Measurements from ENCODE around the gene STX8.
"Not testable (repeated sequence)": the region's sequence is repeated elsewhere in the genome, so short reads cannot be mapped to it uniquely, and the experiment has no call there.

The STX8 gene

GRCh38 chr17:9339482-9339881 is 236.1 kb downstream of the STX8 start:
- not testable (repeated sequence) for DNase-seq (ENCODE audit: low read depth)

DNA sequence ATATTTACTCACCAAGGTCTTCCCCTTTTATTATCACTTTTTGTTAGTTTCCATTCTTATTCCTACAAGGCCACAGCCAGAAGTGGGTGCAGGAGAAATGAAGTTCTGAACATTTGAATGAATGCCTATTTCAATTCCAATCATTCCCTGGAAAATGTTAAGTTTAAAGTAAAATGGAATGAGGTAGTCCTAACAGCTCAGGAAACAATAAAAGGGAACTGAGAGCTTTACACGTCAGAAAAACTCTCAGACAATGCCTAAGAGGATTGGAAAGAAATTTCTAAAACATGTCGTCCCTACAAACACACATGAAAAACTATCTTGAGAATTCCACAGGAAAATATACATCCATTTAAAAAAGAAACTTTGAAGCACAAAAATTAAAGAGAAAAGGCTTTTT is 238.8 kb downstream of the STX8 start:
- DNase-seq (ENCODE audit: low read depth): no peak

GRCh38 chr17:9334536-9335446 is 240.8 kb downstream of the STX8 start:
- DNase-seq (ENCODE audit: low read depth): no peak

GRCh38 chr17:9332132-9332494 is 243.5 kb downstream of the STX8 start:
- no peak for DNase-seq (ENCODE audit: low read depth)

GRCh38 chr17:9331279-9332131 is 244.1 kb downstream of the STX8 start:
- DNase-seq (ENCODE audit: low read depth): no peak

DNA sequence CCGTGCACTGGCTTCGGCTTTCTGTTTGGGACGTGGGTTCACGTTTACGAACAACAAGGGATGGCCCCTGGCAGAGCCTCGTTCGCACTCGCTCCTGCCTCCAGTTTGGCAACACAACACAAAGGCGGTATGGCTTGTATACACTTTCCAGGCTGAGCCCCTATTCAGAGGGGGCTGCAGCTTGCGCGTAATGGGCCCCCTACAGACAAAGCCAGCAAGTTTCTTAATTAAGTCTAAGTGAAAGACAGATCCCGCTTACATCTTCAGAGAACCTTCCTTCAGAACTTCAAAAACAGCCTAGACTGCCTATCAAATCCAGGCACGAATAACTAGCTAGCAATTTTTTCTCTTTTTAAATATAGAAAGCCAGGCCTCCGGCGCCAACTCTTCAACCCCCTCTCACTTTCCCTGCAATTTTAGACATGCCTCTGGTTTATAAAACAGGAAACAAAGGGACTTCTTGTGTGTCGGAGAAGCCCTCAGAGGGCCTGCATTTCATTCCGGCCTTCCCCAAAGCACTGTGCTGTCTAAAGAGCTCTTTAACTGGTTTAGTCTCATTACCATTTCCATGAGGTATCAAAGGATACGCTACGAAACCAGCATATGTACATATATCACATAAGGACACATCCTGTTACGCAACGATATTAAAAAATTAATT is 244.9 kb downstream of the STX8 start:
- DNase-seq (ENCODE audit: low read depth): no peak

GRCh38 chr17:9330141-9330540 is 245.5 kb downstream of the STX8 start:
- no peak for DNase-seq (ENCODE audit: low read depth)

GRCh38 chr17:9329251-9329921 is 246.2 kb downstream of the STX8 start:
- DNase-seq (ENCODE audit: low read depth): no peak

GRCh38 chr17:9324864-9325263 is 250.8 kb downstream of the STX8 start:
- no peak for DNase-seq (ENCODE audit: low read depth)

DNA sequence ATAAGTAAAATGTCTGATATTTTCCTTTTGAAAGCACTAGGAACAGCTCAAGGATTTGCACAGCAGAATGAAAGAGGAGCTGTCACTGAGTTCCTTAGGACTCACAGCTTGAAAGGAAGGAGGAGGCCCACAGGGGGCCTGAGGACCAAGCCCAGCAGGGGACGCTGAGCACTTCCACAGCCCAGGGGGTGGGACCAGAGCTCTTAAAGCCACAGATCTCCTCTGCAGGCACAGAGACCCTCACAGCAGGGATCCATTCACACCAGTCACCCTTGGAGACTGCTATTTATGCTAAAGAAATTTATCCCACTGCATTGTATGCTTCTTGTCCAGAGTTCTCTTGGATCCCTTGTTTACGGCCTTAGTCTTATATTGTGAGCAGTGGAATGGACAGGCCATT is 253.3 kb downstream of the STX8 start:
- no peak for DNase-seq (ENCODE audit: low read depth)

DNA sequence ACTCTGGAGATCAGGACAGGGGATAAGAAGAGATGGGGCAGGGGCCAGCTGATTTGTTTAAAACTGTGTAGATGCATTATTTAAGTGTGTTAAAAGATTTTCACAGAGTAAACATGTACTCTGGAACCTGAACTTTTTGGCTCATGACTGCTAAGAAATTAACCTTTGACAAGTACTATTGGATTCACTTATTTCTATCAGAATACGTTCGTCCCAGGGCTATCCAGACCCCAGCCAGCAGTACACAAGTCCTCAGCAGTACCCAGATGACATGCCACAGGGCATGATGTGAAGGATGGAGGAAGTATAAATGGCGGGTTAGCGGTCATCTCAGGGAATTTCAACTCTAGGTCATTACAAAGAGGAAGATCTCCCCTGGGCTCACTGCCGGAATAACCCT is 253.7 kb downstream of the STX8 start:
- no peak for DNase-seq (ENCODE audit: low read depth)

GRCh38 chr17:9315360-9315759 is 260.3 kb downstream of the STX8 start:
- DNase-seq (ENCODE audit: low read depth): no peak

DNA sequence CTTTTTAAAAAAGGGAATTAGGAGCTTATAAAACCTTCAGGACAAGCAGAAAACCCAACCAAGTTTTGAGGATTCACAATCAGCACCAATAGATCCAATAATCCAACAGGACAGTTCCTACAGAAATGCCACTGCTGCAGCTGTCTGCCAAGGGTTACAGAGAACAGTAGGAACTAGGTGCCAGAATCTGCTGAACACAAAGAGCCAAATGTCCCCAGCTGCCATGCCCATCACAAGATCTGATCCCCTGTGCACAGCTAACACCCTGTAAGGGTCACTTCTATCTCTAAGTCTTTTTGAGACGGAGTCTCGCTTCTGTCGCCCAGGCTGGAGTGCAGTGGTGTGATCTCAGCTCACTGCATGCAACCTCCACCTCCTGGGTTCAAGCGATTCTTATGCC is 262.3 kb downstream of the STX8 start:
- no peak for DNase-seq (ENCODE audit: low read depth)

DNA sequence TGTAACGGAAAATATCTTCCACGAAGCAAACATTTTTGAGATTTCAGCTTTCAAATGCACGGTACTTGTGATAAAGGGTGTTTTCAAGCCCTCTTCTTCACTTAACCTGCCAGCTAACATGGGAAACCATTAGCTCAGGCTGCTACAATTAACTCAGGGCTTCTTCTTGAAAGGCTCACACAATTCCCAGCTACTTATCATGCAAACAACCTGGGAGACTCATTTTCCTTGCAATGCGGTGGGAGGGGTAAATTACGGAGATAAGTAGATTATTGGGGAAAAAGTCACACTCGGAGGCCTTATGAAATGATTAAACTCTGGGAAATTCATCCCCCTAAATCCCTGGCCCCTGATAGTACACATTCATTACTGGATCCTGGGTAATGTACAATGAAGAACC is 266.4 kb downstream of the STX8 start:
- DNase-seq (ENCODE audit: low read depth): no peak

GRCh38 chr17:9308069-9308468 is 267.6 kb downstream of the STX8 start:
- DNase-seq (ENCODE audit: low read depth): no peak

GRCh38 chr17:9307313-9307998 is 268.2 kb downstream of the STX8 start:
- DNase-seq (ENCODE audit: low read depth): no peak

DNA sequence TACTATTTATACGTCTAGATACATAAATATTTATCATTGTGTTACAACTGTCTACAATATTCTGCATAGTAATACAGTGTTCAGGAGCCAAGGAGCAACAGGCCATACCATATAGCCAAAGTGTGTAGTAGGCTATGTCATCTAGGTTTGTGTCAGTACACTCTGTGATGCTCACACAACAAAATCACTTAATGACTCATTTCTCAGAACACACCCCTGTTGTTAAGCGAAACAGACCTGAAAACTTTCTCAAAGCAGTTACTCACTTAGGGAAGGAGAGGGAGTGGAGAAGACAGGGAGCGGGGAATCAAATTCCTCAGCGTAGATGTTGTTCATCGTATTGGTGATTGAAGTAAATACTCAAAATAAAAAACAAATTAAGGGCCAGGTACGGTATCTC is 269.5 kb downstream of the STX8 start:
- DNase-seq (ENCODE audit: low read depth): no peak

- DNase-seq (ENCODE audit: low read depth): no peak
Measured at GRCh38 chr17:9299695-9300094, 275.9 kb downstream of the STX8 start.

- DNase-seq (ENCODE audit: low read depth): no peak
Measured at GRCh38 chr17:9298776-9299295, 276.8 kb downstream of the STX8 start.

DNA sequence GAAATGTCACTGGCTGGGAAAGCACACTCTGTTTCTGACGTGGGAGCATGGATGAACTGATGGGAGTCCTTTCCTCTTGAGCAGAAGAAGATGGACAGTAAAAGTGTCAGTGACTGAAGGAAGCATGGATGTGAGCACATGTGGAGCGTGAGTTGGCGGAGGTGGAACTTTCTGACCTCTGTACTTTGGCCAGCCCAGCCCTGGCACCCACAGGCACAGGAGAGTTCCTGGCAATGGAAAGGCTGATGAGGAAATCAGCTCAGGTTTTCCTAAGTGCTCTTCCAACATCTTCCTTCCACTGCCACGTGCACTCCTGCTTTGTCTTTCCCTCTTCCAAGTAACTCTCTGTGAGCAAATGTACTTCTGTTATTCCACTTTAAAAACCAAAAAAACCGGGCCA is 277.5 kb downstream of the STX8 start:
- no peak for DNase-seq (ENCODE audit: low read depth)

DNA sequence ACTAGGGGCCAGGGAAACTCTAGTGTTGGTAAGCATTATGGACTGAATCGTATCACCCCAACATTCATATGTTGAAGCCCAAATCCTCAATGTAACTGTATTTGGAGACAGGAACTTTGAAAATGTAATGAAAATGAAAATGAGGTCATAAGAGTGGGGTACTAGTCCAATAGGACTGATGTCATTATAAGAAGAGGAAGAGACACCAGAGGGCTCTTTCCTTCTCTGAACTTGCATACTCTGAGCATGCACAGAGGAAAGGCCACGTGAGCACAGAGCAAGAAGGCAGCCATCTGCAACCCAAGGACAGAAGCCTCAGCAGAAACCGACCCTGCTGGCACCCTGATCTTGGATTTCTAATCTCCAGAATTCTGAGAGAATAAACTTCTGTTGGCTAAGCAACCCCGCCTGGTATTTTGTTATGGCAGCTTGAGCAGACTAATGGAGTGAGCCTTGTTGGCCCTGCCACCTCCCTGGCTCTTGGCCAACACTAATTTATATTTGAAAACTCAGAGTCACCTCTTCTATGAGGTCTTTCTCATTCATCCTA is 280.9 kb downstream of the STX8 start:
- no peak for DNase-seq (ENCODE audit: low read depth)
